Osteoblast (primary cell): Measurements from ENCODE around the gene PLCH2. TPM values are rescaled to one million over a fixed set of nuclear protein-coding genes. Genes with fewer than 3 reads are reported as not detected.

Experiments used
- DNase-seq: peaks from one replicate; pipeline ENCODE4 v3.0.0; 2011; ENCODE audit warnings: low spot score, mixed read lengths; ENCODE audit not compliant: insufficient read length; ENCODE audit errors: missing footprints
- H2AFZ ChIP-seq: 2 replicates; pipeline ENCODE4 v1.6.0; 2011; ENCODE audit warnings: mild to moderate bottlenecking, low read length
- H3K27ac ChIP-seq: 2 replicates; pipeline ENCODE4 v1.5.1; 2011; ENCODE audit warnings: mild to moderate bottlenecking, low read depth, low read length, moderate library complexity
- H3K27me3 ChIP-seq: 2 replicates; pipeline ENCODE4 v1.6.0; 2012; ENCODE audit warnings: mild to moderate bottlenecking, control low read depth, inconsistent platforms, low read length, moderate library complexity; ENCODE audit not compliant: insufficient read depth
- H3K36me3 ChIP-seq: 2 replicates; pipeline ENCODE4 v1.5.1; 2011; ENCODE audit warnings: mild to moderate bottlenecking, low read length, control low read depth, moderate library complexity; ENCODE audit not compliant: insufficient read depth
- H3K4me1 ChIP-seq: 2 replicates; pipeline ENCODE4 v1.5.1; 2011; ENCODE audit warnings: mild to moderate bottlenecking, low read length, control low read depth, moderate library complexity; ENCODE audit not compliant: insufficient read depth
- H3K4me2 ChIP-seq: 2 replicates; pipeline ENCODE4 v1.6.0; 2011; ENCODE audit warnings: mild to moderate bottlenecking, low read length; ENCODE audit not compliant: insufficient read depth
- H3K4me3 ChIP-seq: fragments of 200-600 bp; sonication (generic); 3 replicates; pipeline ENCODE4 v1.5.1; 2012; ENCODE audit warnings: mild to moderate bottlenecking, low read length, inconsistent platforms; ENCODE audit not compliant: insufficient read depth
- H3K79me2 ChIP-seq: 2 replicates; pipeline ENCODE4 v1.6.0; 2012; ENCODE audit warnings: mild to moderate bottlenecking, low read length, control low read depth, inconsistent platforms; ENCODE audit not compliant: insufficient read depth
- H3K9me3 ChIP-seq: 2 replicates; pipeline ENCODE4 v1.5.1; 2011; ENCODE audit warnings: low read depth, low read length, control low read depth
- H4K20me1 ChIP-seq: 2 replicates; pipeline ENCODE4 v1.6.0; 2012; ENCODE audit warnings: mild to moderate bottlenecking, low read length, control low read depth; ENCODE audit not compliant: insufficient read depth
- total RNA-seq: library from RNA; depleted of rRNA; stranded (reverse); fragments of >200 nt; gene quantifications from 2 replicates; pipeline ENCODE4 v1.2.3, GENCODE V29; 2012
- TF ChIP-seq, protein P1 (sequence below): IDR thresholded peaks from 2 replicates; pipeline ENCODE4 v1.5.1; 2011; ENCODE audit warnings: mild to moderate bottlenecking, low read depth, low read length, moderate library complexity; ENCODE audit errors: extremely low read depth

Gene PLCH2
- total RNA-seq, 1 donor: under 0.01 TPM

DNA sequence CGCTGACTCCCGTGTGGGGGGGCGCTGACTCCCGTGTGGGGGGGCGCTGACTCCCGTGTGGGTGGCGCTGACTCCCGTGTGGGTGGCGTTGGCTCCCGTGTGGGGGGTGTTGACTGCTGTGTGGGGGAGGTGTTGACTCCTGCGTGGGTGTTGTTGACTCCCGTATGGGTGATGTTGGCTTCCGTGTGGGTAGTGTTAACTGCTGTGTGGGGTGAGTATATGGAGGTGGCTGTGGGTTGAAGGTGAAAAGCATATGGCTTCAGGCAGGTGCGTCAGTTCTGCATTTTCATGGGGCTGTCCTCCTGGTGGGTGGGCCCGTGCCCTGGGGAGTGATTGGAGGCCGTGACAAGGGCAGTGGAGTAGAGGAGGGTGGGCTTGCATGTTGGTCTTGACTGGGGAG lies 7.9 kb downstream of the PLCH2 start:
- TF ChIP-seq, protein P1, sequence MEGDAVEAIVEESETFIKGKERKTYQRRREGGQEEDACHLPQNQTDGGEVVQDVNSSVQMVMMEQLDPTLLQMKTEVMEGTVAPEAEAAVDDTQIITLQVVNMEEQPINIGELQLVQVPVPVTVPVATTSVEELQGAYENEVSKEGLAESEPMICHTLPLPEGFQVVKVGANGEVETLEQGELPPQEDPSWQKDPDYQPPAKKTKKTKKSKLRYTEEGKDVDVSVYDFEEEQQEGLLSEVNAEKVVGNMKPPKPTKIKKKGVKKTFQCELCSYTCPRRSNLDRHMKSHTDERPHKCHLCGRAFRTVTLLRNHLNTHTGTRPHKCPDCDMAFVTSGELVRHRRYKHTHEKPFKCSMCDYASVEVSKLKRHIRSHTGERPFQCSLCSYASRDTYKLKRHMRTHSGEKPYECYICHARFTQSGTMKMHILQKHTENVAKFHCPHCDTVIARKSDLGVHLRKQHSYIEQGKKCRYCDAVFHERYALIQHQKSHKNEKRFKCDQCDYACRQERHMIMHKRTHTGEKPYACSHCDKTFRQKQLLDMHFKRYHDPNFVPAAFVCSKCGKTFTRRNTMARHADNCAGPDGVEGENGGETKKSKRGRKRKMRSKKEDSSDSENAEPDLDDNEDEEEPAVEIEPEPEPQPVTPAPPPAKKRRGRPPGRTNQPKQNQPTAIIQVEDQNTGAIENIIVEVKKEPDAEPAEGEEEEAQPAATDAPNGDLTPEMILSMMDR: no peak
- Histone ChIP-seq H3K4me2 (no peak overlapping the region), H3K36me3 (no peaks in the 10 kb centered on the region), H3K4me1 (no peaks in the 10 kb centered on the region), H3K27ac (no peak overlapping the region), H3K9me3 (peaks cover 3% of the 10 kb centered on the region), H2AFZ (no peak overlapping the region), H4K20me1 (no peaks in the 10 kb centered on the region), H3K27me3 (no peaks in the 10 kb centered on the region), H3K4me3 (no peak overlapping the region), H3K79me2 (no peaks in the 10 kb centered on the region)
- DNase-seq: no peak

DNA sequence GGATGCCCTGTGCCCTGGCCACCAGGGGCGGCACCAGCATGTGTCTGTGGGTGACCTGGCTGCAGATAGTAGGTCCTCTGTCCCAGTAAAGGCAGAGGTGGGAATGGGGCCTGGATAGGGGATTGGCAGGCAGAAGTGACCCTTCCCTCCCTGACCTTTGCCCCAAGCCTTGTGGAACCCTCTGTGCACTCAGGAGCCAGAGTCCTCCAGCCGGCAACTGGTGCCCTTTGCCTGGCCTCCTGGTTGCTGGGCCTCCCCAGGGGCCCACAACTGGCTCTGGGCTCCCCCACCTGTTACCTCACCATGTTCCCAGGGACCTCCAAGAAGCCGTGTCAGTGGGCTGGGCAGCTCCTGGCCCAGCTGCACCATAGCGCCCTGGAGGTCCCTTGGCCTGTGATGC lies 10.0 kb downstream of the PLCH2 start:
- Histone ChIP-seq H2AFZ (no peak overlapping the region), H3K79me2 (no peaks in the 10 kb centered on the region), H3K27me3 (no peaks in the 10 kb centered on the region), H3K4me2 (no peak overlapping the region), H3K27ac (no peak overlapping the region), H3K9me3 (peaks cover 3% of the 10 kb centered on the region), H3K4me3 (no peak overlapping the region), H3K4me1 (no peaks in the 10 kb centered on the region), H3K36me3 (no peaks in the 10 kb centered on the region), H4K20me1 (no peaks in the 10 kb centered on the region)
- DNase-seq: no peak
- TF ChIP-seq, protein P1: no peak

DNA sequence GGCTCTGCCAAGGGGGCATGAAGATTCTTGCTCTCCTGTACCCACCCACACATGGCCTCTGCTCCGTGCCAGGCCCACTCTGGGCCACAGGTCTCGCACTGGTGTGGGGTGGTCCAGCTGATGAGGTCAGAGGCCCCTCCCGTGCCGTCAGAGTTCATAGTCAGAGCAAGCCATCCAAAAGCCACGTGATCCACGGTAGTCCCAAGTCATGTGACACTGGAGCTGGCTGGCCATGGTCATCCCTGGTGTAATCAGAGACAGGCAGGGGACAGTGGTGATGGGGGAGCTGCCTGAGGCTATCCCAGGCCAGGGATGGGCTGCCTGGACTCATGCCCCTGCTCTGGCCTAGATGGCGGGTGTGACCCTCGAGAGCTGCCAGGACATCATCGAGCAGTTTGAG lies 10.5 kb downstream of the PLCH2 start:
- H3K27me3 ChIP-seq: no peaks in the 10 kb centered on the region
- H4K20me1 ChIP-seq: no peaks in the 10 kb centered on the region
- peaks cover 3% of the 10 kb centered on the region for H3K9me3 ChIP-seq
- TF ChIP-seq, protein P1: no peak
- H3K27ac ChIP-seq: no peak overlapping the region
- H3K36me3 ChIP-seq: no peaks in the 10 kb centered on the region
- H3K79me2 ChIP-seq: no peaks in the 10 kb centered on the region
- no peak overlapping the region for H3K4me2 ChIP-seq
- no peak overlapping the region for H2AFZ ChIP-seq
- no peaks in the 10 kb centered on the region for H3K4me1 ChIP-seq
- no peak overlapping the region for H3K4me3 ChIP-seq
- no peak for DNase-seq

DNA sequence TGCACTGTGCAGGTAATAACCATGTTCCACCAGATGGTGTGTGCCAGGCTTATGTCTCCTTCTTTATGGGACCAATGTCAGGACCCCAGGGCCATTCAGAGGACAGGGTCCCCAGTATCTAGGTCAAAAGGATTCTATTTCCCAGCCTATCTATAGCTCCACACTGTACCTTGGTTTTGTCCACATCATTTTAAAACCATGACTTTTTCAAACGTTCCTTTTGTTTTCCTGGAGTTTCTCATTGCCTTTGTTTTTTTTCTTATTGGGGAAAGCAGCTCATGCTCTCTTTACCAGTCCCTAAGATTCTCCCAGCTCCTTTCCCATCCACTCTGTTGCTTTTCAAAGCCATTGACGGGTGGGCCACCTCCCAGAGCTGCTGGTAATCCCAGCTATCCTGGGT lies 12.6 kb downstream of the PLCH2 start:
- TF ChIP-seq, protein P1: no peak
- Histone ChIP-seq H3K27me3 (peaks cover 13% of the 10 kb centered on the region), H3K4me3 (no peak overlapping the region), H3K27ac (no peak overlapping the region), H3K4me1 (peaks cover 1% of the 10 kb centered on the region), H3K9me3 (peaks cover 3% of the 10 kb centered on the region), H2AFZ (no peak overlapping the region), H4K20me1 (no peaks in the 10 kb centered on the region), H3K36me3 (no peaks in the 10 kb centered on the region), H3K4me2 (no peak overlapping the region), H3K79me2 (no peaks in the 10 kb centered on the region)
- no peak for DNase-seq
